Left lung (tissue), 14 donors: ENCODE results near the gene ZBTB12. TPM values are rescaled to one million over a fixed set of nuclear protein-coding genes. Genes with fewer than 3 reads are reported as not detected.

Experiments
- ATAC-seq: fragments of 200-7000 bp; cut with Tn5 transposase; one replicate; pipeline ENCODE4 v1.9.1; 2020; ENCODE audit warnings: moderate library complexity
- DNase-seq, 4 donors: peaks; one replicate each; pipeline ENCODE4 v3.0.0-alpha.2; 2013 to 2020
- H3K27ac ChIP-seq, 2 donors: fragments of 200-600 bp; sonication (generic) in 1 of 2; one replicate each; pipeline versions ENCODE4 v1.5.0 to v1.8.0; 2020 to 2021
- H3K27me3 ChIP-seq, 2 donors: fragments of 200-600 bp; sonication (generic) in 1 of 2; one replicate each; pipeline versions ENCODE4 v1.5.0 to v1.8.0; 2020 to 2021
- H3K36me3 ChIP-seq, 2 donors: fragments of 200-600 bp; sonication (generic) in 1 of 2; one replicate each; pipeline versions ENCODE4 v1.5.0 to v1.8.0; 2020 to 2021
- H3K4me1 ChIP-seq, 2 donors: fragments of 200-600 bp; one replicate each; pipeline ENCODE4 v1.8.0; 2021
- H3K4me3 ChIP-seq, 2 donors: fragments of 200-600 bp; sonication (generic) in 1 of 2; one replicate each; pipeline versions ENCODE4 v1.5.0 to v1.8.0; 2020 to 2021; ENCODE audit warnings: mild to moderate bottlenecking in 1 of 2
- H3K9me3 ChIP-seq, 2 donors: fragments of 200-600 bp; sonication (generic) in 1 of 2; one replicate each; pipeline versions ENCODE4 v1.5.0 to v1.8.0; 2020 to 2021
- intact Hi-C, 2 donors: fragments of 100-400 bp; cut with DNase I; formaldehyde crosslinking; loops; one replicate each; pipeline versions ENCODE4 v1.11.2 to v1.14.2; 2022
- long read RNA-seq, 12 donors: library from polyadenylated mRNA in 2 of 12; unstranded in 2 of 12; transcript quantifications; one replicate each; pipeline ENCODE4 v2.0.0 and lab custom pipeline, GENCODE V29; 2019 to 2026
- polyA plus RNA-seq, 6 donors: library from polyadenylated mRNA; unstranded; fragments of 120-200 nt; gene quantifications; one replicate each; pipeline ENCODE4 v1.2.1, GENCODE V29; 2013; ENCODE audit not compliant: insufficient read length in 6 of 6
- total RNA-seq, 2 donors: library from RNA; stranded (reverse); fragmentation: NEBNext Ultra II Directional; extraction: Animal tissue kit (Norgen Biotek cat#: 25700); gene quantifications; one replicate each; pipeline ENCODE4 v1.2.1, GENCODE V29; 2021
- TF ChIP-seq, protein P1 (sequence below), 2 donors: fragments of 200-600 bp; sonication (generic) in 1 of 2; IDR thresholded peaks; one replicate each; pipeline versions ENCODE4 v1.5.0 to v1.8.0; 2021; ENCODE audit warnings: antibody characterized with exemption in 2 of 2
- donor health status: DM: no; HTN: yes; CAD: no.
- donor health status: DM: no; HTN: no; CAD: no.

ZBTB12 gene, protein sequence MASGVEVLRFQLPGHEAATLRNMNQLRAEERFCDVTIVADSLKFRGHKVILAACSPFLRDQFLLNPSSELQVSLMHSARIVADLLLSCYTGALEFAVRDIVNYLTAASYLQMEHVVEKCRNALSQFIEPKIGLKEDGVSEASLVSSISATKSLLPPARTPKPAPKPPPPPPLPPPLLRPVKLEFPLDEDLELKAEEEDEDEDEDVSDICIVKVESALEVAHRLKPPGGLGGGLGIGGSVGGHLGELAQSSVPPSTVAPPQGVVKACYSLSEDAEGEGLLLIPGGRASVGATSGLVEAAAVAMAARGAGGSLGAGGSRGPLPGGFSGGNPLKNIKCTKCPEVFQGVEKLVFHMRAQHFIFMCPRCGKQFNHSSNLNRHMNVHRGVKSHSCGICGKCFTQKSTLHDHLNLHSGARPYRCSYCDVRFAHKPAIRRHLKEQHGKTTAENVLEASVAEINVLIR
- total RNA-seq: 1 to 10 TPM; 4.8 to 6.5 TPM
- polyA plus RNA-seq: 10 to 100 TPM; 20.7 to 23.4 (median 22.9) TPM
- long read RNA-seq, donor 1, transcript ZBTB12-201 (2 exons, 1,875 nt): major isoform, 5 of 5 reads
- long read RNA-seq, donor 1, partial matches to known transcripts: 0 of 5 reads
- long read RNA-seq, donor 1, other reads (novel, unspliced or antisense): 0 of 5 reads
- long read RNA-seq, donor 2, partial matches to known transcripts: 0 of 1 reads
- long read RNA-seq, donor 2, other reads (novel, unspliced or antisense): 0 of 1 reads
- long read RNA-seq, donor 3, partial matches to known transcripts: 0 of 3 reads
- long read RNA-seq, donor 3, other reads (novel, unspliced or antisense): 0 of 3 reads
- long read RNA-seq, donor 4: 0 reads
- long read RNA-seq, donor 5, partial matches to known transcripts: 0 of 4 reads
- long read RNA-seq, donor 5, other reads (novel, unspliced or antisense): 0 of 4 reads
- long read RNA-seq, donor 6, transcript ZBTB12-201 (2 exons, 1,875 nt): major isoform, 7 of 7 reads
- long read RNA-seq, donor 6, partial matches to known transcripts: 0 of 7 reads
- long read RNA-seq, donor 6, other reads (novel, unspliced or antisense): 0 of 7 reads
- long read RNA-seq, donor 7, partial matches to known transcripts: 0 of 2 reads
- long read RNA-seq, donor 7, other reads (novel, unspliced or antisense): 0 of 2 reads
- long read RNA-seq, donor 8, transcript ZBTB12-201 (2 exons, 1,875 nt): major isoform, 10 of 10 reads
- long read RNA-seq, donor 8, partial matches to known transcripts: 0 of 10 reads
- long read RNA-seq, donor 8, other reads (novel, unspliced or antisense): 0 of 10 reads
- long read RNA-seq, donor 9: 0 reads
- long read RNA-seq, donor 10: 0 reads
- long read RNA-seq, donor 11, partial matches to known transcripts: 0 of 2 reads
- long read RNA-seq, donor 11, other reads (novel, unspliced or antisense): 0 of 2 reads
- long read RNA-seq, donor 12, transcript ZBTB12-201 (2 exons, 1,875 nt): major isoform, 6 of 6 reads
- long read RNA-seq, donor 12, partial matches to known transcripts: 0 of 6 reads
- long read RNA-seq, donor 12, other reads (novel, unspliced or antisense): 0 of 6 reads

DNA sequence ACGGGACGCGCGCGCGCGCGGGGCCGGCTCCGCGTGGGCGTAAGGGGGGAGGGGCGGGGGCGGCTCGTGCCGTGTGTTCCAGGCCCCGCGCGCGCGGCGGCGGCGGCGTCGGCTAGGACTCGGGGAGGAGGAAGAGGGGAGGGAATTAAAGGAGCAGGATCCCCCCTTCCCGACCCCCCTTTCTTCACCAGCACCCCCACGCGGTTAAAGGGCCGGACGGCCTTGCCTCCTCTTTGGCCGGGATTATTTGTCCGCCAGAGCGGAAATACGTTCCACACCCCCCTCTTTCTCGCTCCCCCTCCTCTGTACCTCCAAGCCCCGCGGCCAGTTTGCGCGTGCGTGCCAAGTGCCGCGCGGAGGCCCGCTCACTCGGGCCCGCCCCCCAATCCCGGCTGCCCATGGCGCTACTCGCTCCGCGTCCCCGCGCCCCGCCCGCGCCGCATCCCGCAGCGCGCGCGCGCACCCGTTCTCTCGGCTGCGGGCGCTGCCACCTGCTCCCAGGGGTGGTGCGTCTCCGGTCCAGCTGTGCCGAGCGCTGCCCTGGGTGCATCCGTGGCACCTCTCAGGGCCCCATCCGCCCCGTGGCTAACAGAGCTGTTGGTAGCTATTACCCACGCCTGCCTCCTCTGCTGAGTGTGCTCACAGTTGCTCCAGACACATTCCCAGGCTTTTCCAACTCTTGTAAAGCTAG, at the start of gene ZBTB12:
TSS of gene ZBTB12 (minus strand) at position 134 of the 691 bp plus-strand sequence. CDS start 781 bp downstream, outside the sequence.
- DNase-seq (peak; percentile 92 to 99 (median 96)), ATAC-seq (peak; percentile 84)
- TF ChIP-seq, protein P1, sequence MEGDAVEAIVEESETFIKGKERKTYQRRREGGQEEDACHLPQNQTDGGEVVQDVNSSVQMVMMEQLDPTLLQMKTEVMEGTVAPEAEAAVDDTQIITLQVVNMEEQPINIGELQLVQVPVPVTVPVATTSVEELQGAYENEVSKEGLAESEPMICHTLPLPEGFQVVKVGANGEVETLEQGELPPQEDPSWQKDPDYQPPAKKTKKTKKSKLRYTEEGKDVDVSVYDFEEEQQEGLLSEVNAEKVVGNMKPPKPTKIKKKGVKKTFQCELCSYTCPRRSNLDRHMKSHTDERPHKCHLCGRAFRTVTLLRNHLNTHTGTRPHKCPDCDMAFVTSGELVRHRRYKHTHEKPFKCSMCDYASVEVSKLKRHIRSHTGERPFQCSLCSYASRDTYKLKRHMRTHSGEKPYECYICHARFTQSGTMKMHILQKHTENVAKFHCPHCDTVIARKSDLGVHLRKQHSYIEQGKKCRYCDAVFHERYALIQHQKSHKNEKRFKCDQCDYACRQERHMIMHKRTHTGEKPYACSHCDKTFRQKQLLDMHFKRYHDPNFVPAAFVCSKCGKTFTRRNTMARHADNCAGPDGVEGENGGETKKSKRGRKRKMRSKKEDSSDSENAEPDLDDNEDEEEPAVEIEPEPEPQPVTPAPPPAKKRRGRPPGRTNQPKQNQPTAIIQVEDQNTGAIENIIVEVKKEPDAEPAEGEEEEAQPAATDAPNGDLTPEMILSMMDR (IDR thresholded peaks at IDR 0.05): no peak
- H3K27me3 ChIP-seq: no peaks in the 10 kb centered on the region
- peak within 1 kb of the TSS; percentile 74 to 84 for H3K27ac ChIP-seq
- intact Hi-C loops: no loop called here
- H3K9me3 ChIP-seq: no peaks in the 10 kb centered on the region
- H3K36me3 ChIP-seq: no peaks in the 10 kb centered on the region
- peak within 1 kb of the TSS; percentile 40 to 53 for H3K4me3 ChIP-seq
- H3K4me1 ChIP-seq: peaks cover 18 to 40% of the 10 kb centered on the region in 2 donors

DNA sequence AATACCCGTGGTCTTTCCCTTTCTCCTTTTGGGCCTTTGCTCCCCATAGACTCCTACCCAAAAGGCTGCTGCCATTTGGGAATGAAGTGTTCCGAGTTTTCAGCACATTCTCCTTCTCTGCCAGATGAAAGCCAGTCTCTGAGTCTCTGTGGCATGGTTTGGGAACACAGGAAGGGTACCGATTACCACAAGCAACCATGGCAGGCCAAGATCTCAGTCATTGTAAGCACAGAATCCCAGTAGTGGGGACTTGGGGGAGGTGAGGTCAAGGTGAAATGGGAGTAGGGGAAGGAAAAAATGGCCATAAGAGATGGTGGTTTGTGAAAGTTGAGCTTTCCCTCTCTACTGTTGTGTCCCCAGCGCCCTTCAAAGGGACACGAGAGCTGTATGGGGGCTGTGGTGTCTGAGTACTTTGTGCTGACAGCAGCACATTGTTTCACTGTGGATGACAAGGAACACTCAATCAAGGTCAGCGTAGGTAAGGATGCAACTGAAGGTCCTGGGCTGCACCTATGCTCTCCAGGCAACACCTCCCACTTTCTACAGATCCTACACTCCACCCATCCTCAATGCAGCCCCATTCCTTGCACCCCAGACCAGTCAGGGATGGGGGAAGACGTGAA, 48.2 kb upstream of the ZBTB12 start:
- TF ChIP-seq, protein P1 (IDR thresholded peaks at IDR 0.05): no peak
- Histone ChIP-seq H3K27me3 (no peaks in the 10 kb centered on the region), H3K36me3 (peaks cover 0 to 67% of the 10 kb centered on the region in 2 donors), H3K4me1 (peaks cover 10 to 18% of the 10 kb centered on the region in 2 donors), H3K4me3 (no peak overlapping the region), H3K27ac (no peak overlapping the region), H3K9me3 (no peaks in the 10 kb centered on the region)
- intact Hi-C loops: loop anchor here in 1 of 2 donors (10.0 kb wide), 1 partner anchor 275 kb away; no protein-coding TSS in a partner anchor
- no peak for ATAC-seq
- DNase-seq: no peak

DNA sequence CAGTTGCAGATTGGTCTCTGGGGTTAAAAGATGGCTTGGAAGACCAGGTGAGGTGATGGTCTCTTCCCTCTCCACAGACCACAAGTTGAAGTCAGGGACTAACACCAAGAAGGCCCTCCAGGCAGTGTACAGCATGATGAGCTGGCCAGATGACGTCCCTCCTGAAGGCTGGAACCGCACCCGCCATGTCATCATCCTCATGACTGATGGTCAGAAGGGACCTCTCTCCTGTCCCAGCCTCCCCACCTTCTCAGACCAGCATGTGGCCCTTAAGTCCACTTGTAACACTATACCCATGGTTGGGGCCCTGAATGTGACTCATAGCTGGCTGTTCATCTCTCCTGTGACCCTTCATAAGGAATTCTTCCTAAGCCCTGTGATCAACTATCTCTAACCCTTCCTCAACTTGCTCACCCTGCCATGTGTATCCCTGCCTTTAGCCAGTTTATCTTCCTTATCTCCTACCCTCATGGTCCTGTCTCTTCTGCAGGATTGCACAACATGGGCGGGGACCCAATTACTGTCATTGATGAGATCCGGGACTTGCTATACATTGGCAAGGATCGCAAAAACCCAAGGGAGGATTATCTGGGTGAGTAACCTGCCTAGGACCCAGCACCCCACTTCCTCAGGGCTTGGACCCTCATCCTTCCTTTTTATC, 47.0 kb upstream of the ZBTB12 start:
- intact Hi-C loops: no loop called here
- H3K27me3 ChIP-seq: no peaks in the 10 kb centered on the region

More for the DNA sequence above, 47.0 kb upstream of the ZBTB12 start:
- Histone ChIP-seq H3K36me3 (peaks cover 0 to 66% of the 10 kb centered on the region in 2 donors), H3K4me3 (no peak overlapping the region), H3K27ac (no peak overlapping the region), H3K4me1 (peaks cover 10 to 24% of the 10 kb centered on the region in 2 donors), H3K9me3 (no peaks in the 10 kb centered on the region)
- TF ChIP-seq, protein P1 (IDR thresholded peaks at IDR 0.05): no peak
- ATAC-seq (no peak), DNase-seq (no peak)
